Heart right ventricle (tissue), 16 donors: ENCODE results near the gene CXCR3. TPM values are rescaled to one million over a fixed set of nuclear protein-coding genes. Genes with fewer than 3 reads are reported as not detected.

ENCODE experiments used
- ATAC-seq, 8 donors: fragments of 200-7000 bp; cut with Tn5 transposase; one replicate each; pipeline ENCODE4 v1.9.1; 2020; ENCODE audit warnings: mild to moderate bottlenecking in 8 of 8, moderate library complexity in 8 of 8, moderate number of reproducible peaks in 1 of 8
- DNase-seq, 2 donors: peaks; one replicate each; pipeline ENCODE4 v3.0.0-alpha.2; 2020
- H3K27ac ChIP-seq, 10 donors: fragments of 200-600 bp; sonication (generic) in 2 of 10; one replicate each; pipeline versions ENCODE4 v1.5.0 to v1.8.0; 2020 to 2022; ENCODE audit warnings: mild to moderate bottlenecking in 3 of 10
- H3K27me3 ChIP-seq, 7 donors: fragments of 200-600 bp; one replicate each; pipeline ENCODE4 v1.8.0; 2021 to 2022; ENCODE audit warnings: mild to moderate bottlenecking in 2 of 7
- H3K36me3 ChIP-seq, 9 donors: fragments of 200-600 bp; sonication (generic) in 1 of 9; one replicate each; pipeline versions ENCODE4 v1.5.0 to v1.8.0; 2020 to 2022; ENCODE audit warnings: mild to moderate bottlenecking in 2 of 9
- H3K4me1 ChIP-seq, 9 donors: fragments of 200-600 bp; sonication (generic) in 1 of 9; one replicate each; pipeline versions ENCODE4 v1.5.0 to v1.8.0; 2020 to 2022; ENCODE audit warnings: mild to moderate bottlenecking in 4 of 9
- H3K4me3 ChIP-seq, 10 donors: fragments of 200-600 bp; sonication (generic) in 2 of 10; one replicate each; pipeline versions ENCODE4 v1.5.0 to v1.8.0; 2020 to 2022; ENCODE audit warnings: mild to moderate bottlenecking in 7 of 10, moderate library complexity in 2 of 10
- H3K9me3 ChIP-seq, 11 donors: fragments of 200-600 bp in 10 of 11; sonication (generic) in 2 of 11; one replicate each; pipeline versions ENCODE4 v1.5.0 to v1.8.0; 2013 to 2022; ENCODE audit warnings: mild to moderate bottlenecking in 2 of 11, control low read depth in 1 of 11, moderate library complexity in 1 of 11
- WGBS, 2 donors: extraction: QIAGEN DNeasy Blood & Tissue Kit; methylation state at CpG; one replicate each; pipeline ENCODE4 v1.1.7; 2013; ENCODE audit warnings: inconsistent platforms in 1 of 2; 5-methylcytosine and 5-hydroxymethylcytosine counted together
- intact Hi-C, 10 donors: fragments of 100-400 bp; cut with DNase I; formaldehyde crosslinking; loops; one replicate each; pipeline versions ENCODE4 v1.11.1 to v1.14.2; 2022
- polyA plus RNA-seq, 2 donors: library from polyadenylated mRNA; stranded (reverse); fragments of 200-250 nt; gene quantifications; one replicate each; pipeline ENCODE4 v1.2.3, GENCODE V29; 2013
- total RNA-seq, 10 donors: library from RNA; stranded (reverse); fragmentation: NEBNext Ultra II Directional in 3 of 10; extraction: Animal tissue kit (Norgen Biotek cat#: 25700) in 3 of 10; gene quantifications; one replicate each; pipeline versions ENCODE4 v1.2.1 to v1.2.4, GENCODE V29; 2021 to 2023
- TF ChIP-seq, protein P1 (sequence below), 9 donors: fragments of 200-600 bp; sonication (generic) in 2 of 9; IDR thresholded peaks; one replicate each; pipeline versions ENCODE4 v1.5.0 to v1.8.0; 2021 to 2022; ENCODE audit warnings: antibody characterized with exemption in 9 of 9, mild to moderate bottlenecking in 5 of 9, moderate library complexity in 1 of 9
- donor health status: Arrhythmogenic right ventricular cardiomyopathy.
- donor health status: ischemic (EF 13 %, LVEDD 7.1; RV severe dilation, severe dysfunction).
- donor health status: healthy with polysubstance abuse.
- donor health status: DM: no; HTN: yes; CAD: no.
- donor health status: DM: no; HTN: no; CAD: no.
- donor health status: ischemic (EF 25% LVEDD 6.9; RV normal size, moderate dysfunction).
- donor health status: ischemic (EF 25% LVEDD 5.7; RV mildly dilated, moderate dysfunction).
- donor health status: healthy.
- donor health status: DM: yes; HTN: yes; CAD: no.
- donor health status: Ischemic cardiomyopathy.
- donor health status: ischemic (EF 35%, LVEDD 5.7; RV mildly dilated, moderate dysfunction).
- donor health status: nonischemic (EF 11% LVEDD 7.7; RV severe dilation, severe dysfunction).
- donor health status: DM: yes; HTN: yes; CAD: no.
- donor health status: PGD.
- donor health status: ischemic (EF 29% LVEDD 5.4; RV normal size, mild dysfunction).
- donor health status: nonischemic (EF 23%, LVEDD 6.1; RV moderate dilation, normal function).

The CXCR3 gene
- total and polyA plus RNA-seq, 12 donors: 0.10 to 2.7 (median 0.24) TPM; not detected in 6

DNA sequence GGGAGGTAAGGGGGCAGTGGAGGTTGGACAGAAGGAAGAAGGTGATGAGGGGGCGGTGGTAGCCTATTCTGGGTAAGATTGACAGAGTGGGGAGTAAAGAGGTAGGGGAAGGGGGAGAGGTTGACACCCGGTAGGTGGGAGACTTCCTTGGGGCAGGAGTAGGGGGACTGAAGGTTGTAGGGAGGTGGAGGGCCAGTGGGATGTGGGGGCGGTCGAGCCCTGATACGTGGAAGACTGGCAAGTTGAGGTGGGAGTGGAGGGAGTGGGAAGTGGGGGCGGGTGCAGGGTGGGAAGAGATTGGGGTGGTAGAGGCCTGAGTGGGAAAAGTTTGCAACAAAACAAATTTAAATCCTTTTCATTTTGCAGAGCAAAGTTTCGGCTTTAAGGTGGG lies 38.3 kb downstream of the CXCR3 start:
- intact Hi-C loops: loop anchor here in 1 of 10 donors (5.0 kb wide), 1 partner anchor 57 kb away; no protein-coding TSS in a partner anchor
- H3K4me1 ChIP-seq: peaks cover 0 to 4% (median 0%) of the 10 kb centered on the region in 9 donors
- 85 to 87% methylated on average over 7 of the region's 7 CpGs for WGBS, 2 donors
- ATAC-seq: no peak
- H3K36me3 ChIP-seq: peaks cover 0 to 39% (median 6%) of the 10 kb centered on the region in 9 donors
- TF ChIP-seq, protein P1, sequence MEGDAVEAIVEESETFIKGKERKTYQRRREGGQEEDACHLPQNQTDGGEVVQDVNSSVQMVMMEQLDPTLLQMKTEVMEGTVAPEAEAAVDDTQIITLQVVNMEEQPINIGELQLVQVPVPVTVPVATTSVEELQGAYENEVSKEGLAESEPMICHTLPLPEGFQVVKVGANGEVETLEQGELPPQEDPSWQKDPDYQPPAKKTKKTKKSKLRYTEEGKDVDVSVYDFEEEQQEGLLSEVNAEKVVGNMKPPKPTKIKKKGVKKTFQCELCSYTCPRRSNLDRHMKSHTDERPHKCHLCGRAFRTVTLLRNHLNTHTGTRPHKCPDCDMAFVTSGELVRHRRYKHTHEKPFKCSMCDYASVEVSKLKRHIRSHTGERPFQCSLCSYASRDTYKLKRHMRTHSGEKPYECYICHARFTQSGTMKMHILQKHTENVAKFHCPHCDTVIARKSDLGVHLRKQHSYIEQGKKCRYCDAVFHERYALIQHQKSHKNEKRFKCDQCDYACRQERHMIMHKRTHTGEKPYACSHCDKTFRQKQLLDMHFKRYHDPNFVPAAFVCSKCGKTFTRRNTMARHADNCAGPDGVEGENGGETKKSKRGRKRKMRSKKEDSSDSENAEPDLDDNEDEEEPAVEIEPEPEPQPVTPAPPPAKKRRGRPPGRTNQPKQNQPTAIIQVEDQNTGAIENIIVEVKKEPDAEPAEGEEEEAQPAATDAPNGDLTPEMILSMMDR (IDR thresholded peaks at IDR 0.05): no peak
- H3K27ac ChIP-seq: no peak overlapping the region
- no peak overlapping the region for H3K4me3 ChIP-seq
- DNase-seq: no peak
- no peaks in the 10 kb centered on the region for H3K27me3 ChIP-seq
- no peaks in the 10 kb centered on the region for H3K9me3 ChIP-seq

DNA sequence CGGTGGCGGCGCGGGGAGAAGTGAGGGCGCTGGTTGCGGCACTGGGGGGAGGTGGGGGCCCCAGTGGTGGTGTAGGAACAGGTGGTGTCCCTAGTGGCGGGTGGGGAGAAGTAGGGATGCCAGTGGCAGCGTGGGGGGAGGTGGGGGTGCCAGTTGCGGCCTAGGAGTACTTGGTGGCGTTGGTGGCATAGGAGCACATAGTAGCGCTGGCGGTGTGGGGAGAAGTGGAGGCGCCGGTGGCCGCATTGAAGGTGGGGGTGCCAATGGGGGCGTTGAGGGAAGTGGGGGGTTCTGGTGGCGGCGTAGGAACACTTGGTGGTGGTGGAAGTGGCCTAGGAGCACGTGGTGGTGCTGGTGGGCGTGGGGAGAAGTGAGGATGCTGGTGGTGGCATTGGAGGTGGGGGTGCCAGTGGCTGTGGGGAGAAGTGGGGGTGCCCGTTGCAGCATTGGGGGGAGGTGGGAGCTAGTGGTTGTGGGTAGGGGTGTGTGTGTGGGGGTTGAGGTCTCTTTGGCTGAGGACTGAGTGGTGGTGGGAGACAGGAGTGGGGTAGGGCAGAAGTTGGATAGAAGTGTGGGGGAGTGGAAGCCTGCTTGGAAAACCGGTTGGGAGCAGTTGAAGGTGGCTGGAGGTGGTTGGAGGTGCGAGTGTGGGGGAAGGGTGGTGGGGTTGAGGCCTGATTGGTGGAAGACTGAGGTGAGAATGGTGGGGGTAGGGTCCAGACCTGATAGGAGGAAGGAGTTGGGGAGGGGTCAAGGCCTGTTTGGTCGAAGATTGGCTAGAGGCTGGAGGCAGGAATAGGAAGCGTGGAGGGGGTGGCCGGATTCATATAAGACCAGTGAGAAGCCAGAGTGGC lies 38.9 kb downstream of the CXCR3 start:
- intact Hi-C loops: no loop called here

DNA sequence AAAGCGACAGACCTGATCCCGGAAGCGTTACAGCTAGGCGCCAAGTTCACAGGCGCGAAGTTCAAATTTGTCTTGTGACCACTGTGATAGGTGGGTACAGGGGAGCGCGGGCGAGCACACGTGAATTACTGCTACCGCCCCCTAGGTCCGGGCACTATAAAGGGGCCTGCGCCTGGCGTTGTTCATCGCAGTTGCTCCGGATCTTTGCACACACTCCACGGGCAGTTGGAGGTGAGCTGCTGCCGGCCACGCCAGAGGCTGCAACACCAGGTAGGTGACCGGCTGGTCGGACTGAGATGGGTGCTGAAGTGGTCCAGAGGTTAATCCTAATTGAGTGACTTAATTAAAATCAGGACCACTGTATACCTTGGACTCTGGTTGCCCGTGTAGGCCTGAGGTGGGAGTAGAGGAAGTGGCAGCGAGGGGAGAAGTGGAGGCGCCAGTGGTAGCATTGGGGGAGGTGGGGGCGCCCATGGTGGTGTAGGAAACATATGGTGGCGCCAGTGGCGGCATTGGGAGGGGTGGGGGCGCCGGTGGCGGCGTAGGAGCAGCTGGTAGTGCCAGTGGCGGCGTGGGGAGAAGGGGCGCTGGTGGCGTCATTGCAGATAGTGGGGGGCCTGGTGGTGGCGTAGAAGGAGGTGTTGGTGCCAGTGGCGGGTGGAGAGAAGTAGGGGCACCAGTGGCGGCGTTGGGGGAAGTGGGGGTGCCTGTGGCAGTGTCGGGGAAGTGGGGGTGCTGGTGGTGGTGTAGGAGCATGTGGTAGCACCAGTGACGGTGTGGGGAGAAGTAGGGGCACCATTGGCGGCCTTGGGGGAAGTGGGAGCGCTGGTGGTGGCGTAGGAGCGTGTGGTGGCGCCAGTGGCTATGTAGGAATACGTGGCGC lies 39.8 kb downstream of the CXCR3 start, which contains the start of gene GCNA:
Gene GCNA (plus strand): TSS at position 185 of the 883 bp plus-strand sequence. CDS start 2,385 bp downstream, outside the sequence.
- TF ChIP-seq, protein P1 (IDR thresholded peaks at IDR 0.05): no peak
- WGBS, 2 donors: 97 to 98% methylated on average over 27 to 48 of the region's 48 CpGs
- no peak for DNase-seq
- Histone ChIP-seq H3K9me3 (no peaks in the 10 kb centered on the region), H3K4me1 (peaks cover 0 to 4% (median 0%) of the 10 kb centered on the region in 9 donors), H3K27me3 (peaks cover 0 to 4% (median 0%) of the 10 kb centered on the region in 7 donors), H3K27ac (peak within 1 kb of the TSS in 1 of 10 donors; percentile 9), H3K4me3 (no peak within 1 kb of the TSS), H3K36me3 (peaks cover 0 to 54% (median 11%) of the 10 kb centered on the region in 9 donors)
- ATAC-seq: peak in 1 of 8 donors; percentile 48
- intact Hi-C loops: no loop called here

More for the DNA sequence above, 38.9 kb downstream of the CXCR3 start:
- H3K9me3 ChIP-seq: no peaks in the 10 kb centered on the region
- DNase-seq (no peak), ATAC-seq (peak in 1 of 8 donors; percentile 31)
- TF ChIP-seq, protein P1 (IDR thresholded peaks at IDR 0.05): no peak
- no peaks in the 10 kb centered on the region for H3K27me3 ChIP-seq
- H3K36me3 ChIP-seq: peaks cover 0 to 45% (median 6%) of the 10 kb centered on the region in 9 donors
- 92 to 96% methylated on average over 17 to 25 of the region's 26 CpGs for WGBS, 2 donors
- H3K4me1 ChIP-seq: peaks cover 0 to 4% (median 0%) of the 10 kb centered on the region in 9 donors
- H3K27ac ChIP-seq: no peak overlapping the region
- no peak overlapping the region for H3K4me3 ChIP-seq

DNA sequence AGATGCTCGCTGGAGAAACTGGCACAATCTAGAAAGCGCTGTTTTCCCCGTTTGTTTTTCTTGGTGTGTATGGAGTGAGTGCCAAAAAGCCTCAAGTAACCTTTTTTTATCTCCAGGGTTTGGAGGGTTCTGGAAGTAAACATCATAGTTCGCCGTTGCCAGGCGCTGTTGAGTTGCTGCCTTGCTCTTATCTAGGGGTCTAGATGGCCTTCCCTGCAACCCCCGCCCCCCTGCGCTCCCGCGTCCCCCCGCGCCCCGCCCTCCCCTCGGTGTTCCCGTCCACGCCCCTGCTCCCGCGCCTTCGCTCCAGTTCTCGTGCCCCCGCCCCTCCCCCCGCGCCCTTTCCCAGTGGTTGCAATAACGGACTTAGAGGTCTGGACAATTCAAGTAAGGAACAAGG lies 40.6 kb downstream of the CXCR3 start:
- intact Hi-C loops: no loop called here
- H3K9me3 ChIP-seq: no peaks in the 10 kb centered on the region
- ATAC-seq (peak in 6 of 8 donors; percentile 25 to 73 (median 55)), DNase-seq (peak in 1 of 2 donors; percentile 35)
- peaks cover 0 to 4% (median 0%) of the 10 kb centered on the region in 7 donors for H3K27me3 ChIP-seq
- TF ChIP-seq, protein P1 (IDR thresholded peaks at IDR 0.05): no peak
- no peak overlapping the region for H3K4me3 ChIP-seq
- peaks cover 0 to 60% (median 12%) of the 10 kb centered on the region in 9 donors for H3K36me3 ChIP-seq
- peaks cover 0 to 4% (median 0%) of the 10 kb centered on the region in 9 donors for H3K4me1 ChIP-seq
- 72 to 74% methylated on average over 22 to 24 of the region's 24 CpGs for WGBS, 2 donors
- peak overlapping the region in 1 of 10 donors; percentile 9 for H3K27ac ChIP-seq
